C4-2B (cell line): ENCODE measurements around the gene NFATC2.

ENCODE experiments used
- H3K27ac ChIP-seq: fragments of 450-650 bp; 2 replicates; pipeline ENCODE4 v1.5.1; 2017
- CTCF ChIP-seq: fragments of 450-650 bp; conservative IDR thresholded peaks from 2 replicates; pipeline ENCODE4 v1.5.1; 2017; ENCODE audit warnings: mild to moderate bottlenecking
- ZFX ChIP-seq: fragments of 450-650 bp; IDR thresholded peaks from 2 replicates; pipeline ENCODE4 v1.6.1; 2017

Gene NFATC2

GRCh38 chr20:51542571-51543421, at the start of gene NFATC2:
Gene NFATC2 (minus strand): TSS chr20:51542719. CDS start chr20:51542499, 220 bp downstream.
- H3K27ac ChIP-seq, result no peak within 1 kb of the TSS
- TF ChIP-seq ZFX, result no peak
- TF ChIP-seq CTCF, result no peak

GRCh38 chr20:51591871-51592270, 49.4 kb upstream of the NFATC2 start:
- H3K27ac ChIP-seq, result no peak overlapping the region

GRCh38 chr20:51588762-51589161, 46.2 kb upstream of the NFATC2 start:
- TF ChIP-seq CTCF, result no peak
- no peak for TF ChIP-seq ZFX
- no peak overlapping the region for H3K27ac ChIP-seq

More at GRCh38 chr20:51591871-51592270, 49.4 kb upstream of the NFATC2 start:
- no peak for TF ChIP-seq CTCF
- no peak for TF ChIP-seq ZFX

GRCh38 chr20:51587145-51587544, 44.6 kb upstream of the NFATC2 start:
- no peak overlapping the region for H3K27ac ChIP-seq
- TF ChIP-seq ZFX (no peak), CTCF (no peak)

- no peak overlapping the region for H3K27ac ChIP-seq
- TF ChIP-seq CTCF, result no peak
- no peak for TF ChIP-seq ZFX
Measured at GRCh38 chr20:51586005-51586440, 43.5 kb upstream of the NFATC2 start.

GRCh38 chr20:51585148-51585547, 42.6 kb upstream of the NFATC2 start:
- no peak overlapping the region for H3K27ac ChIP-seq
- TF ChIP-seq CTCF (no peak), ZFX (no peak)

GRCh38 chr20:51584737-51585136, 42.2 kb upstream of the NFATC2 start:
- TF ChIP-seq CTCF, result no peak
- no peak for TF ChIP-seq ZFX
- H3K27ac ChIP-seq, result no peak overlapping the region
